ENCODE data around the gene ADRA1B.

Gene ADRA1B

GRCh38 chr5:160021831-160022446, 105.7 kb downstream of the ADRA1B start:
- Mint-ChIP-seq H3K4me3 (no peak overlapping the region), H3K27ac (peak overlapping the region; percentile 74), H3K36me3 (ENCODE audit: low read depth) (peaks cover 35% of the 10 kb centered on the region), H3K9me3 (no peaks in the 10 kb centered on the region), H3K27me3 (ENCODE audit: low read depth, poor library complexity) (no peaks in the 10 kb centered on the region), H3K4me1 (peaks cover 5% of the 10 kb centered on the region)
- peak; percentile 58 for DNase-seq
- TF ChIP-seq, protein P1, sequence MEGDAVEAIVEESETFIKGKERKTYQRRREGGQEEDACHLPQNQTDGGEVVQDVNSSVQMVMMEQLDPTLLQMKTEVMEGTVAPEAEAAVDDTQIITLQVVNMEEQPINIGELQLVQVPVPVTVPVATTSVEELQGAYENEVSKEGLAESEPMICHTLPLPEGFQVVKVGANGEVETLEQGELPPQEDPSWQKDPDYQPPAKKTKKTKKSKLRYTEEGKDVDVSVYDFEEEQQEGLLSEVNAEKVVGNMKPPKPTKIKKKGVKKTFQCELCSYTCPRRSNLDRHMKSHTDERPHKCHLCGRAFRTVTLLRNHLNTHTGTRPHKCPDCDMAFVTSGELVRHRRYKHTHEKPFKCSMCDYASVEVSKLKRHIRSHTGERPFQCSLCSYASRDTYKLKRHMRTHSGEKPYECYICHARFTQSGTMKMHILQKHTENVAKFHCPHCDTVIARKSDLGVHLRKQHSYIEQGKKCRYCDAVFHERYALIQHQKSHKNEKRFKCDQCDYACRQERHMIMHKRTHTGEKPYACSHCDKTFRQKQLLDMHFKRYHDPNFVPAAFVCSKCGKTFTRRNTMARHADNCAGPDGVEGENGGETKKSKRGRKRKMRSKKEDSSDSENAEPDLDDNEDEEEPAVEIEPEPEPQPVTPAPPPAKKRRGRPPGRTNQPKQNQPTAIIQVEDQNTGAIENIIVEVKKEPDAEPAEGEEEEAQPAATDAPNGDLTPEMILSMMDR (IDR thresholded peaks at IDR 0.05) = peak; percentile 85
